Activated T-cell treated with anti-CD3 and anti-CD28 coated beads, Interleukin-2, amount 50 U/mL, for 24 hours (primary cell): ENCODE results near the gene HOXC6.

ENCODE experiments used
- DNase-seq: peaks from one replicate; pipeline ENCODE4 v3.0.0-alpha.2; 2020
- H3K27ac Mint-ChIP-seq: 2 replicates; pipeline ENCODE4 v1.8.0; 2020; ENCODE audit warnings: mild to moderate bottlenecking, mixed read lengths
- H3K27me3 Mint-ChIP-seq: 2 replicates; pipeline ENCODE4 v1.8.0; 2020; ENCODE audit warnings: mixed read lengths
- H3K36me3 Mint-ChIP-seq: 2 replicates; pipeline ENCODE4 v1.8.0; 2020; ENCODE audit warnings: low read depth, mixed read lengths
- H3K4me1 Mint-ChIP-seq: 2 replicates; pipeline ENCODE4 v1.8.0; 2020; ENCODE audit warnings: low read depth, mixed read lengths
- H3K4me3 Mint-ChIP-seq: 2 replicates; pipeline ENCODE4 v1.8.0; 2020; ENCODE audit warnings: mild to moderate bottlenecking, moderate library complexity, mixed read lengths
- H3K9me3 Mint-ChIP-seq: 2 replicates; pipeline ENCODE4 v1.8.0; 2020; ENCODE audit warnings: mixed read lengths

HOXC6 gene

DNA sequence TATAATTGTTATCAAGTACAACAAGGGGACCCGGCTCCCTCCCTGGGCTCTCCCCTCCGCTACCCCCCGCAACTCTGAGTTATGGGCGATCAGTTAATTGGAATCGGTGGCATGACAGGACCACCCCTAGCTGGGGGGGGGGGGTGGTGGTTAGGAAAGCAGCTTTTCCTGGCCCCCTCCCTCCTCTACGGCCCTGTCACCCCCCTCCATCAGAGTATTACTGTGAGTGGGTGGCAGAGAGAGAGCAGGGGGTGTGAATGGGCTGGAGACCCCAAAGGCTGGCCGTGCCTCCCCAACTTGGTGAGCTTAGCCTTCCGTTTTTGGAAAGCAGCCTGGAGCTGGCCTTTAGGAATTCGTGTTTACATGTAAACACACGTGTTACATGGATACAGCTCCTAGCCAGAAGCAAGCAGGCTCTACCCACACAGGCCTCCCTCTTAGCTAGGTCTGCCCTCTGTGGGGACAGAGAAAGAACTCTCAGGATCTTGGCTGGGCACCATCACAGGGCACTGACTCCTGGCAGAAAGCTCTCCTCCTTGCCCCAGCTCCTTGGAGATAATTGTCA is 24.3 kb downstream of the HOXC6 start:
- peak overlapping the region; percentile 66 for H3K4me3 Mint-ChIP-seq
- no peaks in the 10 kb centered on the region for H3K36me3 Mint-ChIP-seq
- peaks cover 36% of the 10 kb centered on the region for H3K4me1 Mint-ChIP-seq
- DNase-seq: no peak
- no peaks in the 10 kb centered on the region for H3K9me3 Mint-ChIP-seq
- H3K27ac Mint-ChIP-seq: peak overlapping the region; percentile 41
- H3K27me3 Mint-ChIP-seq: peaks cover 86% of the 10 kb centered on the region

- Mint-ChIP-seq H3K27ac (peak overlapping the region; percentile 41), H3K27me3 (peaks cover 86% of the 10 kb centered on the region), H3K9me3 (no peaks in the 10 kb centered on the region), H3K36me3 (no peaks in the 10 kb centered on the region), H3K4me3 (peak overlapping the region; percentile 66), H3K4me1 (peaks cover 34% of the 10 kb centered on the region)
- DNase-seq: no peak
These were observed 24.9 kb downstream of the HOXC6 start for GRCh38 chr12:54053003-54053750.

- no peaks in the 10 kb centered on the region for H3K36me3 Mint-ChIP-seq
- peaks cover 86% of the 10 kb centered on the region for H3K27me3 Mint-ChIP-seq
- H3K9me3 Mint-ChIP-seq: no peaks in the 10 kb centered on the region
- peak within 1 kb of the TSS; percentile 41 for H3K27ac Mint-ChIP-seq
- peaks cover 34% of the 10 kb centered on the region for H3K4me1 Mint-ChIP-seq
- no peak for DNase-seq
- H3K4me3 Mint-ChIP-seq: peak within 1 kb of the TSS; percentile 66
These were observed 25.8 kb downstream of the HOXC6 start, which contains the start of gene HOXC4 for GRCh38 chr12:54053751-54054741. Gene HOXC4 (plus strand): TSS chr12:54053835. CDS start chr12:54053923, 88 bp downstream.

DNA sequence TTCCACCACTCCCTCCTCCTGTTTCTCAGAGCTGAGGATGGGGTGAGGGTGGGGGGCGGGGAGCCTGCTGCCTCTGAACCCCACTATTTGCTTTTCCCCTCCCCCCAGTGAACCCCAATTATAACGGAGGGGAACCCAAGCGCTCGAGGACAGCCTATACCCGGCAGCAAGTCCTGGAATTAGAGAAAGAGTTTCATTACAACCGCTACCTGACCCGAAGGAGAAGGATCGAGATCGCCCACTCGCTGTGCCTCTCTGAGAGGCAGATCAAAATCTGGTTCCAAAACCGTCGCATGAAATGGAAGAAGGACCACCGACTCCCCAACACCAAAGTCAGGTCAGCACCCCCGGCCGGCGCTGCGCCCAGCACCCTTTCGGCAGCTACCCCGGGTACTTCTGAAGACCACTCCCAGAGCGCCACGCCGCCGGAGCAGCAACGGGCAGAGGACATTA is 26.5 kb downstream of the HOXC6 start:
- H3K27ac Mint-ChIP-seq: no peak overlapping the region
- H3K9me3 Mint-ChIP-seq: no peaks in the 10 kb centered on the region
- H3K27me3 Mint-ChIP-seq: peaks cover 86% of the 10 kb centered on the region
- H3K4me3 Mint-ChIP-seq: no peak overlapping the region
- no peak for DNase-seq
- no peaks in the 10 kb centered on the region for H3K36me3 Mint-ChIP-seq
- peaks cover 33% of the 10 kb centered on the region for H3K4me1 Mint-ChIP-seq

DNA sequence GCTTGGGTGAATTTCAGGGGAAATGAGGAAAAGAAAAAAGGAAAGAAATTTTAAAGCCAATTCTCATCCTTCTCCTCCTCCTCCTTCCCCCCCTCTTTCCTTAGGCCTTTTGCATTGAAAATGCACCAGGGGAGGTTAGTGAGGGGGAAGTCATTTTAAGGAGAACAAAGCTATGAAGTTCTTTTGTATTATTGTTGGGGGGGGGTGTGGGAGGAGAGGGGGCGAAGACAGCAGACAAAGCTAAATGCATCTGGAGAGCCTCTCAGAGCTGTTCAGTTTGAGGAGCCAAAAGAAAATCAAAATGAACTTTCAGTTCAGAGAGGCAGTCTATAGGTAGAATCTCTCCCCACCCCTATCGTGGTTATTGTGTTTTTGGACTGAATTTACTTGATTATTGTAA is 27.3 kb downstream of the HOXC6 start:
- Mint-ChIP-seq H3K9me3 (no peaks in the 10 kb centered on the region), H3K4me3 (no peak overlapping the region), H3K36me3 (no peaks in the 10 kb centered on the region), H3K27ac (no peak overlapping the region), H3K4me1 (peaks cover 28% of the 10 kb centered on the region), H3K27me3 (peaks cover 86% of the 10 kb centered on the region)
- DNase-seq: no peak

GRCh38 chr12:54056110-54056509 is 27.9 kb downstream of the HOXC6 start:
- H3K36me3 Mint-ChIP-seq: no peaks in the 10 kb centered on the region
- no peak overlapping the region for H3K4me3 Mint-ChIP-seq
- DNase-seq: no peak
- no peaks in the 10 kb centered on the region for H3K9me3 Mint-ChIP-seq
- H3K27me3 Mint-ChIP-seq: peaks cover 86% of the 10 kb centered on the region
- H3K27ac Mint-ChIP-seq: no peak overlapping the region
- H3K4me1 Mint-ChIP-seq: peaks cover 28% of the 10 kb centered on the region

DNA sequence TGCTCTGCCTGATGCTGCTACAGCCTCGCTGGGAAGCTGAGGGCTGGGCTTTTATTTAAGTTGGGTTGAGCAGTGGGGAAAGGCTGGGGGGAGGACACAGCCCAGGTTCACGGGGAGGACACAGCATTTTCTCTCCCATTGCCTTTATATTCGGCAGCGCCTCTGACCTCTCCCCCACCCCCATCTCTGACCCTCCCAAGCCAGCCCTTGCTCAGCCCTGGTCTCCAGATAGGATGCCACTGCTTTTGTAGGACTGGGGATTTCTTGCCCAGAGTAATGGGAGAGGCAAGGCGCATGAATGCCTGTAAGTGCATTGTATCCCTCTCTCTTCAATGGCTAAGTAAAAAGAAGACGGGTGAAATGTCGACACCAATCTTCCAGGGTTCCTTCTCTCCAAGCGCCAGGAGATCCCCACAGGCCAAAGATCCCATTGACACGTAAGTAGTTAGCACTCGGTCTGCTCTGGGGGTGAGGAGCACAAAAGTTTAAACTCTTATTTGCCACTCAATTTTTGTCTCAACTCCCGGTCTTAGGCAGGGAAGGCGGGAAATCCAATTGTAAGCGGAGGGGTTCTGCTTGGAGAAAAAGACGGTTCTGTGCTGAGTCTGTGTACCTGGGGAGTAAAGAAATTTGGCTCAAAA is 30.0 kb downstream of the HOXC6 start:
- Mint-ChIP-seq H3K27me3 (peaks cover 86% of the 10 kb centered on the region), H3K4me1 (peaks cover 10% of the 10 kb centered on the region), H3K4me3 (no peak overlapping the region), H3K9me3 (no peaks in the 10 kb centered on the region), H3K36me3 (no peaks in the 10 kb centered on the region), H3K27ac (no peak overlapping the region)
- no peak for DNase-seq

GRCh38 chr12:54059668-54060067 is 31.4 kb downstream of the HOXC6 start:
- no peaks in the 10 kb centered on the region for H3K9me3 Mint-ChIP-seq
- no peak for DNase-seq
- H3K27me3 Mint-ChIP-seq: peaks cover 87% of the 10 kb centered on the region
- H3K4me1 Mint-ChIP-seq: peaks cover 2% of the 10 kb centered on the region
- H3K27ac Mint-ChIP-seq: no peak overlapping the region
- H3K36me3 Mint-ChIP-seq: no peaks in the 10 kb centered on the region
- H3K4me3 Mint-ChIP-seq: no peak overlapping the region

DNA sequence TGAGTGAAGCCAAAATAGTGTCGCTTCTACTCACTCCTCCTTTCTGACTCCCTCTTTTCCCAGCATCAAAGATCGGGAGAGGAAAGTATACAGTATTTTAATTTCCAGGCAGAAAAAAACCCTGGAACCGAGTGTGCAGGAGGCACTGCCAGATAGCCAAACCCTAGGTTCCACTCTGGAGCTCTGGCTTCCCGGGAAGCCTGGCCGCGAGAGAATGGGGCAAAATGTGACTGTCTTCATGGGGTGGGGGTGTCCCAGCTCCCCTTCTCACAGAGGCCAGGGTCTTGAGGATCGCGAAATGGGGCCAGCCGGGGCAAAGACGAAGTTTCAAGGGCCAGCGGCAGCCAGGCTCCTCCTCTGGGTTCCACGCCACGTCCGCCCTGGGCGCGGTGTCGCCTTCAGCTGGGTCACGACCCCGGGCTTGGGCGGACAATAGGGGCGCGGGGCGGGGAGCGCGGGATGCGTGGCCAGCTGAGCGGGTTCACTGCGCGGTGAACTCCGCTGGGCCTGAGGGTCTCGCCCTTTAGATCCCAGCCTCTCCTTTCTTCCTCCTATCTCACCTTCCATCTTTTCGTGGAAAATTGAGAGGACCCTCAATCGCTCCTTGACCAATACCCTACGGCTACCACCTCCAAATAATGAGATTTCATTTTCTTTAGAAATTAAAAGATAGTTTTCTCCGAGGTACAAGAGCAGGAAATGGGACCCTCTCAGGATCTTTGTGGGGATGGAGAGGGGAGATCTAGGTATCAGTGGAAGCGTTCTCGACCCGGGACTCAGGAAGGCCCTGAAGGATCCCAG is 32.1 kb downstream of the HOXC6 start:
- H3K4me1 Mint-ChIP-seq: no peaks in the 10 kb centered on the region
- no peak overlapping the region for H3K27ac Mint-ChIP-seq
- peaks cover 84% of the 10 kb centered on the region for H3K27me3 Mint-ChIP-seq
- no peak overlapping the region for H3K4me3 Mint-ChIP-seq
- DNase-seq: no peak
- no peaks in the 10 kb centered on the region for H3K9me3 Mint-ChIP-seq
- H3K36me3 Mint-ChIP-seq: no peaks in the 10 kb centered on the region

DNA sequence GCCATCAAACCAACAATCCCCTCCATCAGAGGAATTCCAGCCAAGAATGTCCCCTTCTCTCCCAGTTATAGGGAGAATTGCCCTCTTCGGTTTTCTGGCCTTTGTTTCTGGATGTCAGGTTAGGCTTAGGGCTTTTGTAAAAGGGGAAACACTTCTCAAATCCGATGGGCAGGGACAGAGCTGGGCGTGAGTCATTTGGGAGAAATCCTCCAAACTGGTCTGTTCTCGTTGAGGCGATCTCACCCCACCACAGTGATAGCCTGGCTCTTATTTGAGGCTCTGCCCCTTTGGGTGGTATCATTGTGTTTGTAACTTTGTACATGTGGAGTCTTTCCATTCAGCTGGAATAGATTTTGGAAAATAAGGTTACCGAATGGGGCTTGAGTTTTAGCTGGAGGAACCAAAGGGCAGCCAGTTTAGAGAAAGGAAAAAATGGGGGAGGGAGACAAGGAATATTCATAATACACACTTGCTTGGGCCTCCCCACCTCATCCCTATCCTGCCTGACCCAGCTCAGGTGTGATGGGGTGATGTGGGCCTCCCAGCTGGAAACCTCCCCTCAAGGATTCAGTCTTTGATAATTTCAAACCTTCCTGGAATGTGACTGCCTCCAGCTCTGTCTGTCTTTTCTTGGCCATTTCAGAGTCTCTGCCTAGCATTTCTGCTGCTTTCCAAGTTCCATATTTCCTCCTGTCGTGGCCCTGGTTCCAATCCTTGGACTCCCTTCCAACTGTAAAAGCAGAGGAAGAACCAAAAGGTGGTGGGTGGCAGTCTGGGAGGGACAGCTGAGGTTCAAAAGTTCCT is 32.9 kb downstream of the HOXC6 start:
- Mint-ChIP-seq H3K36me3 (no peaks in the 10 kb centered on the region), H3K4me3 (no peak overlapping the region), H3K4me1 (no peaks in the 10 kb centered on the region), H3K27ac (no peak overlapping the region), H3K27me3 (peaks cover 85% of the 10 kb centered on the region), H3K9me3 (no peaks in the 10 kb centered on the region)
- no peak for DNase-seq

- no peaks in the 10 kb centered on the region for H3K36me3 Mint-ChIP-seq
- no peaks in the 10 kb centered on the region for H3K4me1 Mint-ChIP-seq
- H3K27me3 Mint-ChIP-seq: peaks cover 60% of the 10 kb centered on the region
- no peak overlapping the region for H3K4me3 Mint-ChIP-seq
- DNase-seq: no peak
- H3K9me3 Mint-ChIP-seq: no peaks in the 10 kb centered on the region
- H3K27ac Mint-ChIP-seq: no peak overlapping the region
These were observed 37.4 kb downstream of the HOXC6 start for GRCh38 chr12:54065677-54066076.

DNA sequence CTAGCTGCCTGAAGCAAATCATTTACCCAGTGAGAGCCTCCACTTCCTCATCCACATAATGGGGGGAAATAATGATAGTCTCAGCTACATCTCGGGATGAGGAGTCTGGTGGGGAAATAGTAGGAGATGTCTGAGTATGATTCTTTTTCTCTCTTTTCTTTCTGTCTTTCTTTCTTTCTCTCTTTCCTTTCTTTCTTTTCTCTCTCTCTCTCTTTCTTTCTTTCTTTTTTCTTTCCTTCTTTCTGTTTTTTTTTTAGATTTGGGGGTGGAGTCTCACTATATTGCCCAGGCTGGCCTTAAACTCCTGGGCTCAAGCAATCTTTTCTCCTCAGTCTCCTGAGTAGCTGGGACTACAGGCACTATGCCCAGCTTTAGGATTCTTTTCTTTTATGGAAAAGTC is 38.2 kb downstream of the HOXC6 start:
- no peaks in the 10 kb centered on the region for H3K36me3 Mint-ChIP-seq
- no peak for DNase-seq
- H3K9me3 Mint-ChIP-seq: no peaks in the 10 kb centered on the region
- no peak overlapping the region for H3K4me3 Mint-ChIP-seq
- H3K27me3 Mint-ChIP-seq: peaks cover 60% of the 10 kb centered on the region
- H3K4me1 Mint-ChIP-seq: no peaks in the 10 kb centered on the region
- no peak overlapping the region for H3K27ac Mint-ChIP-seq
